Suprapubic skin (tissue), 4 donors: ENCODE results near the gene NT5DC3.

ENCODE experiments used
- CTCF ChIP-seq, 2 donors: fragments of 200-600 bp in 1 of 2; fragments of 450-650 bp in 1 of 2; sonication (generic) in 1 of 2; IDR thresholded peaks; one replicate each; pipeline ENCODE4 v1.5.1; 2016 to 2019; ENCODE audit warnings: antibody characterized with exemption in 2 of 2, mild to moderate bottlenecking in 1 of 2, moderate library complexity in 1 of 2
- EP300 ChIP-seq: sonication (generic); formaldehyde crosslinking; IDR thresholded peaks from one replicate; pipeline ENCODE4 v1.6.1; 2017; ENCODE audit warnings: antibody characterized with exemption
- POLR2A ChIP-seq, 2 donors: fragments of 450-650 bp; IDR thresholded peaks; one replicate each; pipeline ENCODE4 v1.6.1; 2017; ENCODE audit warnings: antibody characterized with exemption in 2 of 2, mild to moderate bottlenecking in 2 of 2, moderate library complexity in 2 of 2
- POLR2AphosphoS5 ChIP-seq, 3 donors: sonication (generic); formaldehyde crosslinking; IDR thresholded peaks; one replicate each; pipeline ENCODE4 v1.6.1; 2017; ENCODE audit warnings: antibody characterized with exemption in 3 of 3

- TF ChIP-seq POLR2AphosphoS5 (IDR thresholded peaks at IDR 0.05): no peak
- no peak for TF ChIP-seq CTCF (IDR thresholded peaks at IDR 0.05)
- no peak for TF ChIP-seq POLR2A (IDR thresholded peaks at IDR 0.05)
- TF ChIP-seq EP300: no peak
Observed at GRCh38 chr12:103769240-103769945, 71.6 kb downstream of the NT5DC3 start.
